Left hindlimb (tissue), 1 donor: ENCODE measurements around the gene SNX21.
A peak's percentile ranks its signal among the peaks of the same experiment; 100 is the strongest.
"Not testable (repeated sequence)": the region's sequence is repeated elsewhere in the genome, so short reads cannot be mapped to it uniquely, and the experiment has no call there.

Experiments used
- DNase-seq: peaks from one replicate; pipeline ENCODE4 v3.0.0-alpha.2; 2018

The SNX21 gene

GRCh38 chr20:45833030-45833882 lies at the start of gene SNX21:
Gene SNX21 (plus strand): TSS chr20:45833799. CDS start chr20:45833920, 121 bp downstream.
- DNase-seq: peak; percentile 91

- DNase-seq: no peak
These were observed 45.2 kb upstream of the SNX21 start for GRCh38 chr20:45788351-45788750.

GRCh38 chr20:45792317-45793118 lies 41.1 kb upstream of the SNX21 start:
- DNase-seq: no peak

- DNase-seq: no peak
These were observed 37.1 kb upstream of the SNX21 start for GRCh38 chr20:45796337-45797065.

GRCh38 chr20:45797510-45797909 lies 36.1 kb upstream of the SNX21 start:
- DNase-seq: not testable (repeated sequence)

GRCh38 chr20:45797955-45798354 lies 35.6 kb upstream of the SNX21 start:
- DNase-seq: not testable (repeated sequence)

- DNase-seq: no peak
These were observed 34.5 kb upstream of the SNX21 start for GRCh38 chr20:45798935-45799642.

- no peak for DNase-seq
These were observed 31.7 kb upstream of the SNX21 start for GRCh38 chr20:45801851-45802250.

GRCh38 chr20:45810191-45810970 lies 23.2 kb upstream of the SNX21 start:
- no peak for DNase-seq

GRCh38 chr20:45812157-45813005 lies 21.2 kb upstream of the SNX21 start, which contains the start of gene UBE2C:
Gene UBE2C (plus strand): TSS chr20:45812644. CDS start chr20:45812696, 52 bp downstream.
- DNase-seq: peak; percentile 99

GRCh38 chr20:45813006-45813340 lies 20.6 kb upstream of the SNX21 start:
- no peak for DNase-seq

- no peak for DNase-seq
These were observed 20.1 kb upstream of the SNX21 start for GRCh38 chr20:45813489-45813888.

GRCh38 chr20:45814314-45814713 lies 19.3 kb upstream of the SNX21 start:
- no peak for DNase-seq

GRCh38 chr20:45816951-45817350 lies 16.6 kb upstream of the SNX21 start:
- no peak for DNase-seq

GRCh38 chr20:45817376-45818194 lies 16.0 kb upstream of the SNX21 start:
- DNase-seq: no peak

GRCh38 chr20:45818239-45818638 lies 15.4 kb upstream of the SNX21 start:
- no peak for DNase-seq

GRCh38 chr20:45819466-45819865 lies 14.1 kb upstream of the SNX21 start:
- DNase-seq: no peak

GRCh38 chr20:45821947-45822346 lies 11.7 kb upstream of the SNX21 start:
- DNase-seq: no peak

- DNase-seq: no peak
These were observed 10.7 kb upstream of the SNX21 start for GRCh38 chr20:45822857-45823256.
